H1 (cell line): ENCODE results near the gene ARPIN. TPM values are rescaled to one million over a fixed set of nuclear protein-coding genes. Genes with fewer than 3 reads are reported as not detected.

Source experiments
- CTCF ChIA-PET: fragments of 300-600 bp; sonication (Branson Sonifier 250); formaldehyde crosslinking; loops from one replicate; lab custom pipeline; 2021; ENCODE audit not compliant: partially characterized antibody; lab: Charles Lee
- POLR2A ChIA-PET: fragments of 300-600 bp; sonication (Branson Sonifier 250); formaldehyde crosslinking; loops from one replicate; lab custom pipeline; 2021; ENCODE audit warnings: inconsistent platforms; ENCODE audit not compliant: partially characterized antibody; lab: Charles Lee
- DNase-seq, 2 experiments: peaks; one replicate each; pipeline versions ENCODE4 v3.0.0 to v3.0.0-alpha.2; 2010 to 2022; ENCODE audit warnings: low spot score in 2 of 2, low read depth in 1 of 2, mixed read lengths in 1 of 2
- FAIRE-seq: peaks from 2 replicates; lab custom pipeline; 2011; peaks lifted over from hg19 to GRCh38; lab: Jason Lieb, UNC
- H2AFZ ChIP-seq: 2 replicates; pipeline ENCODE4 v1.8.1; 2012; ENCODE audit warnings: low read length, inconsistent platforms
- H2AK5ac ChIP-seq: 2 replicates; pipeline ENCODE4 v1.6.1; 2013; ENCODE audit warnings: low read depth, low read length
- H2BK120ac ChIP-seq: replicated peaks from 2 replicates; pipeline ENCODE3; 2013; ENCODE audit warnings: low read depth, low read length, inconsistent platforms
- H2BK12ac ChIP-seq: 2 replicates; pipeline ENCODE4 v1.6.1; 2013; ENCODE audit warnings: low read depth, low read length
- H2BK15ac ChIP-seq: 2 replicates; pipeline ENCODE4 v1.6.1; 2013; ENCODE audit warnings: low read length
- H2BK20ac ChIP-seq: 2 replicates; pipeline ENCODE4 v1.6.1; 2013; ENCODE audit warnings: low read length
- H2BK5ac ChIP-seq: 2 replicates; pipeline ENCODE4 v1.6.1; 2013; ENCODE audit warnings: low read depth, low read length
- H3K14ac ChIP-seq: 2 replicates; pipeline ENCODE4 v1.6.1; 2013; ENCODE audit warnings: inconsistent platforms; ENCODE audit not compliant: insufficient read length
- H3K18ac ChIP-seq: 2 replicates; pipeline ENCODE4 v1.6.1; 2013; ENCODE audit warnings: low read length; ENCODE audit errors: extremely low read depth
- H3K23ac ChIP-seq: 2 replicates; pipeline ENCODE4 v1.6.1; 2013; ENCODE audit warnings: inconsistent platforms; ENCODE audit not compliant: insufficient read length
- H3K23me2 ChIP-seq: 2 replicates; pipeline ENCODE4 v1.6.1; 2013; ENCODE audit warnings: low read depth, low read length
- H3K27ac ChIP-seq: 2 replicates; pipeline ENCODE4 v1.6.1; 2011; ENCODE audit warnings: low read depth, low read length, inconsistent platforms
- H3K27me3 ChIP-seq, 4 experiments: replicated peaks in 1 of 4; 1 replicate in 1 of 4; 2 replicates in 3 of 4; pipeline versions ENCODE4 v1.6.1 to v1.8.1; 2011 to 2013; ENCODE audit warnings: low read length in 3 of 4, mild to moderate bottlenecking in 3 of 4, inconsistent platforms in 2 of 4, mixed read lengths in 2 of 4, moderate library complexity in 1 of 4; ENCODE audit not compliant: control insufficient read depth in 3 of 4, insufficient read depth in 3 of 4; ENCODE audit errors: extremely low read depth in 1 of 4
- H3K36me3 ChIP-seq, 4 experiments: 2 replicates each; pipeline versions ENCODE4 v1.6.1 to v1.8.1; 2011 to 2013; ENCODE audit warnings: mild to moderate bottlenecking in 4 of 4, low read length in 3 of 4, moderate library complexity in 2 of 4, control low read depth in 1 of 4, inconsistent platforms in 1 of 4; ENCODE audit not compliant: insufficient read depth in 4 of 4, control insufficient read depth in 2 of 4
- H3K4ac ChIP-seq: replicated peaks from 2 replicates; pipeline ENCODE3; 2013; ENCODE audit warnings: low read length, low read depth, mixed read lengths, inconsistent platforms; ENCODE audit not compliant: insufficient read length
- H3K4me1 ChIP-seq, 4 experiments: replicated peaks in 1 of 4; 1 replicate in 1 of 4; 2 replicates in 3 of 4; pipeline versions ENCODE4 v1.6.1 to v1.8.1; 2011 to 2013; ENCODE audit warnings: low read length in 3 of 4, inconsistent platforms in 2 of 4, mixed read lengths in 1 of 4; ENCODE audit not compliant: insufficient read depth in 4 of 4, control insufficient read depth in 3 of 4
- H3K4me2 ChIP-seq, 2 experiments: 2 replicates each; pipeline versions ENCODE4 v1.6.1 to v1.8.1; 2011 to 2013; ENCODE audit warnings: low read depth in 2 of 2, low read length in 2 of 2, control low read depth in 1 of 2, inconsistent platforms in 1 of 2, mild to moderate bottlenecking in 1 of 2; ENCODE audit not compliant: insufficient read depth in 1 of 2
- H3K4me3 ChIP-seq, 4 experiments: fragments of 200-600, 300-600 bp in 1 of 4; sonication (generic), shearing (Covaris generic), sonication (Bioruptor Twin) in 1 of 4; 2 replicates each; pipeline versions ENCODE4 v1.5.1 to v1.8.1; 2011 to 2016; ENCODE audit warnings: low read length in 4 of 4, low read depth in 3 of 4, control low read depth in 2 of 4, inconsistent platforms in 2 of 4, mild to moderate bottlenecking in 2 of 4, mixed read lengths in 1 of 4, moderate library complexity in 1 of 4; ENCODE audit not compliant: insufficient read depth in 2 of 4; ENCODE audit errors: extremely low read depth in 1 of 4
- H3K56ac ChIP-seq: replicated peaks from 2 replicates; pipeline ENCODE3; 2013; ENCODE audit warnings: low read depth, mild to moderate bottlenecking, mixed read lengths, low read length, inconsistent platforms; ENCODE audit not compliant: insufficient read length
- H3K79me1 ChIP-seq: 2 replicates; pipeline ENCODE4 v1.6.1; 2013; ENCODE audit warnings: low read depth, low read length, control low read depth
- H3K79me2 ChIP-seq, 2 experiments: 2 replicates each; pipeline versions ENCODE4 v1.6.1 to v1.8.1; 2012 to 2013; ENCODE audit warnings: low read length in 2 of 2, mild to moderate bottlenecking in 2 of 2, inconsistent platforms in 1 of 2; ENCODE audit not compliant: insufficient read depth in 2 of 2, control insufficient read depth in 1 of 2
- H3K9ac ChIP-seq, 4 experiments: replicated peaks in 1 of 4; 1 replicate in 1 of 4; 2 replicates in 3 of 4; pipeline versions ENCODE4 v1.6.1 to v1.8.1; 2011 to 2013; ENCODE audit warnings: low read depth in 3 of 4, low read length in 3 of 4, control low read depth in 2 of 4, mild to moderate bottlenecking in 2 of 4, moderate library complexity in 2 of 4, inconsistent platforms in 1 of 4; ENCODE audit errors: extremely low read depth in 1 of 4
- H3K9me3 ChIP-seq, 2 experiments: 2 replicates each; pipeline versions ENCODE4 v1.6.1 to v1.8.1; 2012 to 2013; ENCODE audit warnings: mild to moderate bottlenecking in 2 of 2, moderate library complexity in 2 of 2, control low read depth in 1 of 2, inconsistent platforms in 1 of 2, low read depth in 1 of 2, low read length in 1 of 2, mixed read lengths in 1 of 2; ENCODE audit not compliant: insufficient read depth in 2 of 2
- H4K20me1 ChIP-seq, 2 experiments: replicated peaks in 1 of 2; 2 replicates each; pipeline versions ENCODE3 to v1.8.1; 2011 to 2013; ENCODE audit warnings: inconsistent platforms in 2 of 2, low read length in 2 of 2, mild to moderate bottlenecking in 1 of 2; ENCODE audit not compliant: insufficient read depth in 2 of 2, control insufficient read depth in 1 of 2
- H4K5ac ChIP-seq: 2 replicates; pipeline ENCODE4 v1.6.1; 2013; ENCODE audit warnings: low read length, low read depth, mixed read lengths, inconsistent platforms; ENCODE audit not compliant: insufficient read length
- H4K8ac ChIP-seq: 2 replicates; pipeline ENCODE4 v1.8.0; 2013; ENCODE audit warnings: mild to moderate bottlenecking, moderate library complexity, low read length, inconsistent platforms; ENCODE audit not compliant: insufficient read depth; ENCODE audit errors: extremely low read depth
- H4K91ac ChIP-seq: replicated peaks from 2 replicates; pipeline ENCODE3; 2013; ENCODE audit warnings: low read length, mixed read lengths, inconsistent platforms; ENCODE audit not compliant: insufficient read length
- BACH1 ChIP-seq: IDR thresholded peaks from 2 replicates; pipeline ENCODE4 v1.6.1; 2012; ENCODE audit warnings: low read length, improper control_type of control experiment
- CREB1 ChIP-seq: IDR thresholded peaks from 2 replicates; pipeline ENCODE4 v1.6.1; 2012; ENCODE audit warnings: inconsistent platforms
- EGR1 ChIP-seq: IDR thresholded peaks from 2 replicates; pipeline ENCODE4 v1.6.1; 2011; ENCODE audit warnings: low read depth, low read length, borderline replicate concordance
- EP300 ChIP-seq, 2 experiments: IDR thresholded peaks; 1 replicate in 1 of 2; 2 replicates in 1 of 2; pipeline ENCODE4 v1.6.1; 2011 to 2012; ENCODE audit warnings: low read depth in 2 of 2, low read length in 2 of 2, mild to moderate bottlenecking in 2 of 2, borderline replicate concordance in 1 of 2, inconsistent platforms in 1 of 2, moderate library complexity in 1 of 2
- KDM1A ChIP-seq: fragments of 200-600, 300-600 bp; sonication (generic); IDR thresholded peaks from 2 replicates; pipeline ENCODE4 v1.7.1; 2016; ENCODE audit warnings: mild to moderate bottlenecking, low read length, borderline replicate concordance
- KDM4A ChIP-seq: IDR thresholded peaks from one replicate; pipeline ENCODE4 v1.7.1; 2012; ENCODE audit warnings: low read depth, mild to moderate bottlenecking, moderate library complexity, low read length, inconsistent platforms; ENCODE audit not compliant: severe bottlenecking
- RBBP5 ChIP-seq: IDR thresholded peaks from 2 replicates; pipeline ENCODE4 v1.7.1; 2012; ENCODE audit warnings: low read depth, mild to moderate bottlenecking, inconsistent platforms, low read length, moderate library complexity, borderline replicate concordance
- RFX5 ChIP-seq: IDR thresholded peaks from 2 replicates; pipeline ENCODE4 v1.6.1; 2011; ENCODE audit warnings: low read depth, low read length, improper control_type of control experiment, borderline replicate concordance
- SAP30 ChIP-seq: fragments of 300-600 bp; sonication (generic); IDR thresholded peaks from 2 replicates; pipeline ENCODE4 v1.7.1; 2012; ENCODE audit warnings: low read length, moderate library complexity, mild to moderate bottlenecking, inconsistent platforms; ENCODE audit not compliant: insufficient read depth, insufficient replicate concordance
- SIX5 ChIP-seq: IDR thresholded peaks from 2 replicates; pipeline ENCODE4 v1.6.1; 2011; ENCODE audit warnings: mild to moderate bottlenecking, low read depth, low read length
- WGBS, 2 experiments: shearing (Covaris generic) in 1 of 2; methylation state at CpG; one replicate each; pipeline versions ENCODE4 v1.1.6 to v1.1.7; 2013 to 2015; ENCODE audit warnings: low lambda C conversion rate in 2 of 2, mixed read lengths in 2 of 2, inconsistent platforms in 1 of 2, low coverage in 1 of 2, missing lambda C conversion rate in 1 of 2; ENCODE audit not compliant: insufficient replicate concordance in 2 of 2, insufficient coverage in 1 of 2, insufficient read length in 1 of 2; ENCODE audit errors: extremely low coverage in 1 of 2, missing lambda C conversion rate in 1 of 2; 5-methylcytosine and 5-hydroxymethylcytosine counted together
- polyA plus RNA-seq, 7 experiments: library from polyadenylated mRNA; depleted of rRNA in 3 of 7; stranded (reverse) in 5 of 7; unstranded in 2 of 7; fragments of >200 nt in 5 of 7; fragments of 200-250 nt in 2 of 7; gene quantifications; 1 replicate in 5 of 7; 2 replicates in 1 of 7; 4 replicates in 1 of 7; pipeline versions ENCODE4 v1.2.1 to v1.2.3, GENCODE V29; 2011 to 2013; ENCODE audit warnings: missing spikeins in 2 of 7, mixed read lengths in 2 of 7
- total RNA-seq: library from RNA; stranded (reverse); fragmentation: NEBNext Ultra II Directional; extraction: Animal tissue kit (Norgen Biotek cat#: 25700); gene quantifications from 2 replicates; pipeline ENCODE4 v1.2.1, GENCODE V29; 2021
- TF ChIP-seq, protein P1 (sequence below): IDR thresholded peaks from 2 replicates; pipeline ENCODE4 v1.6.1; 2011; ENCODE audit warnings: low read length, improper control_type of control experiment
- TF ChIP-seq, protein P2 (sequence below): IDR thresholded peaks from 2 replicates; pipeline ENCODE4 v1.6.1; 2012; ENCODE audit warnings: inconsistent platforms

The ARPIN gene
- total and polyA plus RNA-seq, 2 of the 8 experiments (the other 6 are each of a cell fraction or from before 2014, with no cell fraction given): 3.1 to 3.9 TPM

DNA sequence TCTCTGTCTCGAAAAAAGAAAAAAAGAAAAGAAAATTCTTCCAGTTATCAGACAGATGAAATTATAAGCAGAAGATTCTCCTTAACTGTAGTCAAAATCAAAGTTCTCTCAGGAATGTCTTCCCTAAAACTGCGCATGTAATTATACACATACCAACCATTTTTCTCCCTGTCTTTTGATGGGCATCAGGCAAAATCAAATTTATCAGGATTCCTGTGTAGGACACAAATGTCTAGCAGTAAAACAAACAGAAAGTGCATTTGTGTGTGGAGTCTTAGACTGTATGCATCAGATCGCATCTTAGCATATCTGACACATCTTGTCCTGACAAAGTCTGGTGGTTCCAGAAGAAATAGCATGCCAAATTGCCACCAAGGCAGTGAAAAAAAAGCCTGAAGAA lies 3.9 kb upstream of the ARPIN start:
- Histone ChIP-seq H3K4me3 (no peak overlapping the region), H3K79me1 (no peaks in the 10 kb centered on the region), H2BK15ac (no peak overlapping the region), H3K27me3 (no peaks in the 10 kb centered on the region), H4K5ac (no peak overlapping the region), H3K4ac (no peak overlapping the region), H3K56ac (no peak overlapping the region), H3K23ac (no peak overlapping the region), H3K9me3 (no peaks in the 10 kb centered on the region), H3K23me2 (peaks cover 11% of the 10 kb centered on the region; the same call in 1 of the 2 replicates), H2BK12ac (no peak overlapping the region), H4K91ac (no peak overlapping the region), H2AFZ (no peak overlapping the region), H4K8ac (no peak overlapping the region), H2BK20ac (no peak overlapping the region), H3K27ac (no peak overlapping the region), H3K9ac (no peak overlapping the region), H3K4me2 (no peak overlapping the region), H3K79me2 (no peaks in the 10 kb centered on the region), H3K18ac (no peak overlapping the region), H3K4me1 (peaks cover 3 to 9% (median 6%) of the 10 kb centered on the region in 4 experiments; a peak in 6 of 7 replicates), H4K20me1 (no peaks in the 10 kb centered on the region), H2AK5ac (no peak overlapping the region), H2BK5ac (no peak overlapping the region), H3K14ac (no peak overlapping the region), H3K36me3 (no peaks in the 10 kb centered on the region), H2BK120ac (no peak overlapping the region)
- ChIA-PET POLR2A (no interaction called here), CTCF (interaction anchor here (0.8 kb wide), 1 partner anchor 17 kb away, joined by 5 read pairs; no protein-coding TSS in a partner anchor)
- WGBS, 2 experiments: 60% methylated on average over 2 of the region's 3 CpGs; no CpG with 5 or more reads in 1 of the 2 experiments
- FAIRE-seq: no peak
- DNase-seq: no peak
- TF ChIP-seq SIX5 (no peak), SAP30 (no peak), EP300 (IDR thresholded peaks at IDR 0.05; ENCODE audit: borderline replicate concordance in 1 of 2, low read depth in 2 of 2, low read length in 2 of 2) (no peak), KDM1A (no peak), RBBP5 (no peak), BACH1 (no peak), EGR1 (no peak), CREB1 (no peak), KDM4A (no peak), RFX5 (no peak)
- TF ChIP-seq, protein P1, sequence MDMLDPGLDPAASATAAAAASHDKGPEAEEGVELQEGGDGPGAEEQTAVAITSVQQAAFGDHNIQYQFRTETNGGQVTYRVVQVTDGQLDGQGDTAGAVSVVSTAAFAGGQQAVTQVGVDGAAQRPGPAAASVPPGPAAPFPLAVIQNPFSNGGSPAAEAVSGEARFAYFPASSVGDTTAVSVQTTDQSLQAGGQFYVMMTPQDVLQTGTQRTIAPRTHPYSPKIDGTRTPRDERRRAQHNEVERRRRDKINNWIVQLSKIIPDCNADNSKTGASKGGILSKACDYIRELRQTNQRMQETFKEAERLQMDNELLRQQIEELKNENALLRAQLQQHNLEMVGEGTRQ: no peak
- TF ChIP-seq, protein P2, sequence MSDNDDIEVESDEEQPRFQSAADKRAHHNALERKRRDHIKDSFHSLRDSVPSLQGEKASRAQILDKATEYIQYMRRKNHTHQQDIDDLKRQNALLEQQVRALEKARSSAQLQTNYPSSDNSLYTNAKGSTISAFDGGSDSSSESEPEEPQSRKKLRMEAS: no peak
